ENCODE results near the gene KRT82.
A peak's percentile ranks its signal among the peaks of the same experiment; 100 is the strongest.

KRT82 gene

DNA sequence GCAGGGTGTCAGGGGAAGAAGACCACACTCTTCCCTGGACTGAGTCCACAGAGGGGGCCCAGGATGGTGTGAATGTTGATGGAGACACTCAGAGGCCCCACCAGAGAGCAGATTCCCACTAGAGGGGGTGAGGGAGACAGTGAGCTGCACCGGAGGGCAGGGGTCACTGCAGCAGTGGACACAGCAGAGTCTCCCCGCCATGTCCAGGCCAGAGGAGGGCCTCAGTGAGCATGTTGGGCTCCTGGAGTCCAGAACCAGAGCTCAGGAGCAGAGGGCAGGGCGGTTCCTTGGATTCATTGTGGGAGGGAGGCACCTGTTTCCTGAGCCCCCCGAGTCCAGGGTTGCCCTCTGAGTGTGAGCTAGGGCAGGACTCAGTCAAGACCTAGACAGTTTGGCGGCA is 1.8 kb upstream of the KRT82 start:
- DNase-seq, result no peak
- TF ChIP-seq GATA1 (IDR thresholded peaks at IDR 0.05; ENCODE audit: low read depth, low read length) (no peak), POLR2A (IDR thresholded peaks at IDR 0.05; ENCODE audit: low read length) (no peak)

- DNase-seq, result no peak
- TF ChIP-seq POLR2A (IDR thresholded peaks at IDR 0.05; ENCODE audit: low read length), result no peak
- no peak for TF ChIP-seq GATA1 (IDR thresholded peaks at IDR 0.05; ENCODE audit: low read depth, low read length)
Observed at GRCh38 chr12:52404951-52405350, 1.2 kb downstream of the KRT82 start.

GRCh38 chr12:52403561-52403960 is 2.6 kb downstream of the KRT82 start:
- DNase-seq, result no peak
- TF ChIP-seq POLR2A (IDR thresholded peaks at IDR 0.05; ENCODE audit: low read length) (no peak), GATA1 (IDR thresholded peaks at IDR 0.05; ENCODE audit: low read depth, low read length) (no peak)

DNA sequence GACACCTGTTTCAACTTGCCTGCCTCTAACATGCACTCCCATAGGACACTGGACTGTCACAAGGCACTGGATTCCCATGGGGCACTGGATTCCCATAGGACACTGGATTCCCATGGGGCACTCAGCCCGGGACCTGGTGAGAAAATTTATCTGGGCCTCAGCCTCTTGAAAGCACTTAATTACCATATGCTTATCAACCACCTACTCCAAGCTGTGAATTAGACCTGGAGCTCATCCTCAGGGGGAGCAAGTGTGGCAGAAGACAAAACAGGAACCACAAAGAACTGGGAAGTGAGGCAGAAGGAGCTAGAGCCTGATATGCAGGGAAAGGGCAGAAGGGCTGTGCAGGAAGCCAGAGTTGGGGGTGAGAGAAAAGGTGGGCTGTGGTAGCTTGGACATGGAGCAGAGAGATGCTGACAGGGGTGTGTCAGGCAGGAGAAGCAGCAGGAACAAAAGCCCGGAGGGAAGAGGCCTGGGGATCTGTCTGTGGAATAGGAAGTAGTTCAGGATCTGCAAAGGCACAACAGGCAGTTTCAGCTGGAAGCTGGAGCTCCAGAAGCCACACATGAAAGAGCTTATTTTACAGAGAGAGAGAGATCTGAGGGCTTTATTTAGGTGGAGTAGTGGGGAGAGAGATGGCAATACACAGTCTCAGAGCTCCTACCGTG is 3.1 kb downstream of the KRT82 start:
- no peak for DNase-seq
- TF ChIP-seq POLR2A (IDR thresholded peaks at IDR 0.05; ENCODE audit: low read length) (no peak), GATA1 (IDR thresholded peaks at IDR 0.05; ENCODE audit: low read depth, low read length) (no peak)

DNA sequence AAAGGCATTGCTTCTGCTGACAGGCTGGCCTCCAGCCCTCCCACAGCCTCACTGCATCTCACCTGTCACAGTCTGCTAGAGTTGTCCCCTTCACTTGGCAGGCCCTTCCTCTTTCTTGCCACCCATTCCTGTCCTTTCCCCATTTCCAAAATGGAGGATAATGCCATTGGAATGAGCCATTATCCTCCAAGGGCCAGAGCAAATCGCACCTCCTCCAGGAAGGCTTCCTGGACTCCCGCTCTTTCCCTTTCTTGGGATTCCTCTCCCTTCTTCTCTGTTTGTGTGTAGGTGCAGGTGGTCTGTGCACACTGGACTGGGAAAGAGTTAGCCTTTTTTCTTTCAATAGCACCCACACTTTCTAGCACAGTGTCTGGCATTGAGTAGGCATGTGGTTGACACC is 3.8 kb downstream of the KRT82 start:
- DNase-seq, result no peak
- no peak for TF ChIP-seq GATA1 (IDR thresholded peaks at IDR 0.05; ENCODE audit: low read depth, low read length)
- TF ChIP-seq POLR2A (IDR thresholded peaks at IDR 0.05; ENCODE audit: low read length), result no peak

DNA sequence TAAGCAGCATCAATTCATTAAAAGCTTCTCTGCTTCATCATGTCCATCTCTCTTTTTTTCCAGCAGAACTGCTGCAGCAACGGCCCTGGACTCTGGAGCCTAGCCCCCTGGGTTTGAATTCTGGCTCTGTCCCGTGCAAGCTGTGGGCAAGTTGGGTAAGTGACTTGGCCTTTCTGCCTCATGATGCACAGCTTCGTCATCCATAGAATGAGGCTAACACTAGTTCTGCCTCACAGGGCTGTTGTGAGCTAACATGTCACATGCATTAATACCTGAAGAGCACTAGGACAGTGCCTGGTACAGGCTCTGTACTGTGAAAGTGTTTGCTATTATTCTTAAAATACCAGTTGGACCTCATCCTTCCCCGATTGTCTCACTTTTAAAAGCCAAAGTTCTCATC is 4.2 kb downstream of the KRT82 start:
- no peak for DNase-seq
- TF ChIP-seq GATA1 (IDR thresholded peaks at IDR 0.05; ENCODE audit: low read depth, low read length), result no peak
- TF ChIP-seq POLR2A (IDR thresholded peaks at IDR 0.05; ENCODE audit: low read length), result no peak

GRCh38 chr12:52401526-52401925 is 4.6 kb downstream of the KRT82 start:
- TF ChIP-seq GATA1 (IDR thresholded peaks at IDR 0.05; ENCODE audit: low read depth, low read length) (no peak), POLR2A (IDR thresholded peaks at IDR 0.05; ENCODE audit: low read length) (no peak)
- no peak for DNase-seq

DNA sequence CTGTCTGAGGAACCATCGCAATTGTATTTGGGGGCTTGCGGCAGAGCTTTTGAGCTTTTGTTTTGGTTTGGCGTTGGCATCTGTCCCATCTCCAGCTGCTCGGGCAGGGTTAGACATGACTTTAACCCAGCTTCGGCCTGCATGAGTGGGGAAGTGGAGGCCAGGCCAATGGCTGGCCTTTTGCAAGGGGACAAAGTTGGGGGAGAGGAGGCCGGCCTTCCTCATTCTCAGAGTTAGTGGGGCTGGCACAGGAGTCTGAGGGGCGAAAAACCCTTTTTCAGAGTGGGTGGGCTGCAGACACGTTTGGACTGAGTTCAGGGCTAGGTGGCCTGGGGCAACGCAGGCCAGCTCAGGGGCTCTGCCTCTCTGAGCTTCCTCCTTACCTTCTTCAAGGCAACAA is 5.2 kb downstream of the KRT82 start:
- DNase-seq, result no peak

DNA sequence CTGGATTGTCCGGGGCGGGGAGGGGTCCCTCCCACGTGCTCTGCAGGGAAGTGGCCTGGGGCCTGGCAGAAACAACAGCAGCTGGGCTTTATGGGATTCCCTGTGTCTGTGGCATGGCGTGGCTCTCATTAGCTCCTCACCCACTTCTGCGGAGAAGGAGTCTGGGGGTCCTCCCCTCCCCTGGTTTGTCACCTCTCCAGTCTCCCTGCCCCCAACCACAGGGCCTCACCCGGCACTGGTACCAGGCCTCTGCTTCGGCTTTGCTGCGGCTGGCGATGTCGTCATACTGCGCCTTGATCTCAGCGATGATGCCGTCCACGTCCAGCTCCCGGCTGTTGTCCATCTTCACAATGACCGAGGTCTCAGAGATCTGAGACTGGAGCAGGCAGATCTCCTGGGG is 6.4 kb downstream of the KRT82 start:
- no peak for DNase-seq
- TF ChIP-seq GATA1 (IDR thresholded peaks at IDR 0.05; ENCODE audit: low read depth, low read length) (no peak), POLR2A (IDR thresholded peaks at IDR 0.05; ENCODE audit: low read length) (no peak)

More for the DNA sequence above, 5.2 kb downstream of the KRT82 start:
- no peak for TF ChIP-seq GATA1 (IDR thresholded peaks at IDR 0.05; ENCODE audit: low read depth, low read length)
- TF ChIP-seq POLR2A (IDR thresholded peaks at IDR 0.05; ENCODE audit: low read length), result no peak

DNA sequence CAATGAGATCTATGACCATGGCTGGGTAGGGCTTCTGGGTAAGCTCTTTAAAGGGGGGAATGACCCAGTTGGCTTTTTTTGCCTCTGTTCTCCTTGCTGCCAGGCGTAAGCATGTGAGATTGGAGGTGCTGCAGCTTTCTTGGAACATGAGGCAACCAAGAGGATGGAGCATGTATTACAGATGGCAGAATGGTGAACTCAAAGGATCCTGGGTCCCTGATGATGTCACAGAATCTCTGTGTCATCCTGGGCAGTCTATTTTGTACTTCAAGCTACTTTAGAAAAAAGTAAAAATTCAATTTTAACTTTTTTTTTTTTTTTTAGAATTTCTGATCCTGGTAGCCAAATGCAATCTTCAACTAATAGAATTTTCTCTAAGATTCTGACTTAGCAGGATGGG is 8.0 kb downstream of the KRT82 start:
- TF ChIP-seq GATA1 (IDR thresholded peaks at IDR 0.05; ENCODE audit: low read depth, low read length), result no peak
- no peak for TF ChIP-seq POLR2A (IDR thresholded peaks at IDR 0.05; ENCODE audit: low read length)
- DNase-seq, result no peak

DNA sequence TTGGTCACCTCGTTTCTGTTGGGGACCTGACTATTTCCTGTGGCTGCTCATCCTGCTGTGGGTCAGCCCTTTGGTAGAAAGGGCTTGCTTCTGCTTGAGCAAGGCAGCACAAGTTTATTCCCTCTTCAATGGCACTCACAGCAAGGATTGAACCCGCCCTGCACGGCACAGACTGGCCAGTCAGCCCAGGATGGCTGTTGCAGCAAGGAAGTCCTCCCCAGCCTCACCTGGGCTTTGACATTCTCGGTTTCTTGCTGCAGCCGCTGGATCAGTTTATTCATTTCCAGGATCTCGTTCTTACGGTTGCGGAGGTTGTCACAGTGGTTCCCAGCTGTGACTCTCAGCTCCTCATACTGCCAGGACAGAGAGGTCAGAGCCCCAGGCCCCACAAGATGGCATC is 9.5 kb downstream of the KRT82 start:
- TF ChIP-seq GATA1 (IDR thresholded peaks at IDR 0.05; ENCODE audit: low read depth, low read length), result no peak
- no peak for TF ChIP-seq POLR2A (IDR thresholded peaks at IDR 0.05; ENCODE audit: low read length)

GRCh38 chr12:52395761-52396434 is 10.2 kb downstream of the KRT82 start:
- peak in 1 of 2 experiments; percentile 5 for DNase-seq

More for the DNA sequence above, 9.5 kb downstream of the KRT82 start:
- DNase-seq, result no peak

DNA sequence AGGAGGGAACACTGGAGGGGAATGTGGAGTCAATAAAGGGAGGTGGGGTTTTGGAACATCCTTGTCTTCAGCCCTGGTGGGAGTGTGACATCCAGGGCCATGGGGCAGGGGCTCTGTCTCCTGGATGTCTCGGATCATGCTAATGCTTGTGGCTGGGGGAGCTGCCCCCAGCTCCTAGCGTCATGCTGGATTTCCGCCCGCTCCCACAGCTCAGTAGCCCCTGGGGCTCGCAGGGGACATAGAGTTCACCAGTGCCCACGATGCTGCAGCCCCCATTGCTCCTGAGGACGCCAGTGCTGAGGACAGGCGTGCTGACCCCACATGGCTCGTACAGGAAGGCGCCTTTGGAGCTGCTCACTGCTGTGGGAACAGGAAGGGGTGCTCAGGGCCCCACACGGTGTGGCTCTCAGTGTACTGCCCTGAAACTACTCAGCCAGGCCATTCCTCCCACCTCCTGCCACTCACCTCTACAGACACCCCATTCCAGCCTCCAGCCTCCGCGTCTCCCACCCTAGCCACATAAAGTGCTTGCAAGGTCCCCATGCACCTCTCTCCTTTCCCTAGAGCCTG is 11.2 kb downstream of the KRT82 start:
- no peak for DNase-seq
- TF ChIP-seq GATA1 (IDR thresholded peaks at IDR 0.05; ENCODE audit: low read depth, low read length) (no peak), POLR2A (IDR thresholded peaks at IDR 0.05; ENCODE audit: low read length) (no peak)

More at GRCh38 chr12:52395761-52396434, 10.2 kb downstream of the KRT82 start:
- no peak for TF ChIP-seq POLR2A (IDR thresholded peaks at IDR 0.05; ENCODE audit: low read length)
- TF ChIP-seq GATA1 (IDR thresholded peaks at IDR 0.05; ENCODE audit: low read depth, low read length), result no peak

DNA sequence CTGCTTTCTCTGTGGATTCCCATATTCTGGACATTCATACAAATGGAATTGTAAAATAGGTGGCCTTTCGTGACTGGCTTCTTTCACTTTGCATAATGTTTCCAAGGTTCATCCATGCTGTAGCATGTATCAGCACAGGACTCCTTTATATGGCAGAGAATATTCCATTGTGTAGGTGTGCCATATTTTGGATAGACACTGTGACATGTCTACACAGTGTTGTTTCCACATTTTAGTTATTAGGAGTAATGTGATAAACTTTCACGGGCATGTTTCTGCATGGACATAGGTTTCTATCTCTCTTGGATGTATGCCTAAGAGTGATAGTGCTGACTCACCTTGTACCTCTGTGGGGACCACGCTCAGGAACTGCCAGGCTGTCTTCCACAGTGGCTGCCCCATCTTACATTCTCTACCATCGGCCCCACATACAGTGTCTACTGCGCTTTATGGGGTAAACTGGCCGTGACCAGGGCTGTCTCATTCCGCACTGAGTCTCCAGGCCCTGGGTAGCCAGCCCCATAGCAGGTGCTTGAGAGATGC is 13.6 kb downstream of the KRT82 start:
- no peak for DNase-seq
- no peak for TF ChIP-seq POLR2A (IDR thresholded peaks at IDR 0.05; ENCODE audit: low read length)
- TF ChIP-seq GATA1 (IDR thresholded peaks at IDR 0.05; ENCODE audit: low read depth, low read length), result no peak
